AG20443 (cell line): ENCODE data around the gene PKNOX1.
"Not testable (repeated sequence)": the region's sequence is repeated elsewhere in the genome, so short reads cannot be mapped to it uniquely, and the experiment has no call there.

Experiments
- DNase-seq: peaks from one replicate; pipeline ENCODE4 v3.0.0; 2012; ENCODE audit warnings: low spot score, mixed read lengths

The PKNOX1 gene

DNA sequence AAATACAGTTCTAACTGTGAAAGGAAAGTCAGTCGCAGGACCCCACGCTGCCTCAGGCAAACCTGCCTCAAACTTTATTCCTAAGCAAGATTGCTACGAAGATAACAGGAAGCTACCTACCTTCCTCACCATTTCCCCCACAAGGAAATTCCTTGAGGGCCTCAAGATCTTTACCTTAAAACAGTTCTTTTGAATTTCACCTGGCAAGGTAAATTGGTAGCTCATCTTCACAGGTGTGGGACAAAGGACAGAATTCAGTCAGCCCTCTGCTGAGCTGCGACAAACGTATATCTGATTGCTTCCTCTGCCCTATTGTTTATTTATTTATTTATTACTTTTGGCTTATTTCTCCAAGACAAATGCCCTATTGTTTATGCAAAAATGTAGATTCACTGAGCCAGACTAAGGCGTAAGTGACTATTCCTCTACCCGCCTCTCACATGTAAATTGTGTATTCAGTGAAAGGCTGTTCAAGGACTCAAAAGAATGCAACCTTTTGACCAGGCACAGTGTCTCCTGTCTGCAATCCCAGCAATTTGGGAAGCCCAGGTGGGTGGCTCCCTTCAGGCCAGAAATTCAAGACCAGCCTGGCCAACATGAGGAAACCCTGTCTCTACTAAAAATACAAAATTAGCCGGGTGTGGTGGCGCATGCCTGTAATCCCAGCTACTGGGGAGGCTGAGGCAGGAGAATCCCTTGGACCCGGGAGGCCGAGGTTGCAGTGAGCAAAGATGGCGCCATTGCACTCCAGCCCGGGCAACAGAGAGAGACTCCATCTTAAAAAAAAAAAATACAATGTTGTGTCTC, 17.3 kb upstream of the PKNOX1 start:
- DNase-seq, result no peak

DNA sequence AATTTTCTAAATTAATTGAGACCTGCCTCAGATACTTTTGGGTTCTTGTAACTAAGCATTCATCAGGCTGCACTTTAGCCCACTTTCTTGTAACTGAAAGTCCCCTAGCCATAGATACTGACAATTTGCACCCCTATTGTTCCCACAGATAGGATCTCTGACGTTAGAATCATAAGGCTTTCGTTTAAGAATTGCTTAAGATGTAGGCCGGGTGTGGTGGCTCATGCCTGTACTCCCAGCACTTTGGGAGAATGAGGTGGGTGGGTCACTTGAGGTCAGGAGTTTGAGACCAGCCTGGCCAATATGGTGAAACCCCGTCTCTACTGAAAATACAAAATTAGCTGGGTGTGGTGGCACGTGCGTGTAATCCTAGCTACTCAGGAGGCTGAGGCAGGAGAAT, 16.2 kb upstream of the PKNOX1 start:
- not testable (repeated sequence) for DNase-seq

DNA sequence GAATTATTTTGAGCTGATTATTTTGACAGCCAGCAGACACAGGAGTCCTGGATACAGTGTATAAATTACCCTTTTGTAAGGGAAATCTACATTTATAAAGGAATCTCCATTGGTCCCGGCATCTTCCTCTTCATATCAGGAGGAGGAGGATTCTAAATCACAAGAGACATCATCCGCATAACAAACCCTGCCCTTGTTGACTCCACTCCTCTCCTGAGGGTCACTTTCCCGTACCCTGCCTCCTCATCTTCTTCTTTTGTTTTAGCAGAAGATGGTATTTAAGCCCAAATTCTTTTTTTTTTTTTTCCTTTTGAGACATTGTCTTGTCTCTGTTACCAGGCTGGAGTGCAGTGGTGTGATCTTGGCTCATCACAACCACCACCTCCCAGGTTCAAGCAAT, 14.6 kb upstream of the PKNOX1 start:
- DNase-seq, result no peak

DNA sequence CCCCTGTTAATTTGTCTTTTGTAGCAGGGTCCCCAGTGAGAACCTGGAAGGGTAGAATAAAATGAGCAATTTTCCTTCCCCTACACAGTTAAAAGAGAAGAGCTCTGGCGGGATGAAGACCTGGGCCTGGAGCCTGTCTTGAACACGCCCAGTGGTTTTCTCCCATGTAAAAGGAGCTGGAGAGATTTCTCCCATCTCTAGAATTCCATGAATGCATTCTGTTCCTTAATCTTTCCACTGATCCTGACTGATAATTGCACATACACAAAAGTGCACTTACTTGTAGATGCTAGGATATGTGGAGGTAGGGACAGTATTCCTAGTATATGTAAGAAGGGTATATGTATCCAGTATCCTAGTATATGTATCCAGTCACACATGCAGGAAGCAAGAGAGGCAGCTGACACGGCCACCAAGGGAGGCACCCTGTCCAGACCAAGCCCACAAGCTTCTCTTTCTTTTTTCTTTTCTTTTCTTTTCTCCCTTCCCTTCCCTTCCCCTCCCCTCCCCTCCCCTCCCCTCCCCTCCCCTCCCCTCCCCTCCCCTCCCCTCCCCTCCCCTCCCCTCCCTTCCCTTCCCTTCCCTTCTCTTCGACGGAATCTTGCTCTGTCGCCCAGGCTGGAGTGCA, 11.9 kb upstream of the PKNOX1 start:
- DNase-seq, result no peak

DNA sequence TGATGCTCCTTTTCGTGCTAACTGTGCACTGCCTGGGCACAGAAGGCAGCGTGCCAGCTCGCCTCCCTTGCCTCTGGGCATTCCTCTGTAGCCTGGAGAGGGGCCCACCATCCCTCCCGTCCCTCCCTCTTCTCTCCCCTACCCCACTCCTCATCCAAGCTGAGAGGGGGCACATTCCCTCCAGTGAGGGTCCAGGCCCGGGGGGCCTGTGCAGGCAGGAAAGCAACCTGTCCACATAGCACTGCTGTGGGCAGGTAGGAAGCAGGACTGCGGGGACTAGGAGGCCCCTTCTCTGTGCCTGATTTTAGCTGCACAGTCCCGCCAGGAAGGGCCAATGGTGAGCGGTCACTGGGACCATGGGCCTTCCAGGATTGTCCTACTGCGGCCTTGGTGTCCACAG, 10.3 kb upstream of the PKNOX1 start:
- DNase-seq, result no peak

DNA sequence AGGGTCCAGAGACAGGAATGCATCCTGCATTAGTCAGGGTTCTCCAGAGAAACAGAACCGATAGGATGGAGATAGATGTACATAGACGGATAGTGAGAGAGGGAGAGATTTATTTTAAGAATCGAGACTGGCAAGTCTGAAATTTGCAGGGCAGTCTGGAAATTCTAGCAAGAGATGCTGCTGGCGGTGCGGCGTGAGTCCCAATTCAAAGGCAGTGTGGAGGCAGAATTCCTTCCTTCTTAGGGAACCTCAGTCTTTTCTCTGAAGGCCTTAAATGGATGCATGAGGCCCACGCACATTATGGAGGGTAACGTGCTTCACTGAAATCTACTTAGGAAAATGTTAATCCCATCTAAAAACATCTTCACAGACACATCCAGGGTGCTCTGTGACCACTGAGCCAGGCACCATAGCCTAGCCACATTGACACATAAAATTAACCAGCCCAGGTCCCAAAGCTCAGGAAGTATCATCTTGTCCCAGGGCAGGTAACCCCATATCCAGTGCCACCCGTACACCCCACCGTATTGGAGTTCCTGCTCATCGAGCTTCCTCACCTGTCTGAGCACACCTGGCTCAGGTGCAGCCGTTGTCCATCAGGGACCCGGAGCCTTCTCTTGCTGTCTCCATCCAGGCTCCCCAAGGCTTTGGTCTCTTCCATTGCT, 9.7 kb upstream of the PKNOX1 start:
- no peak for DNase-seq

DNA sequence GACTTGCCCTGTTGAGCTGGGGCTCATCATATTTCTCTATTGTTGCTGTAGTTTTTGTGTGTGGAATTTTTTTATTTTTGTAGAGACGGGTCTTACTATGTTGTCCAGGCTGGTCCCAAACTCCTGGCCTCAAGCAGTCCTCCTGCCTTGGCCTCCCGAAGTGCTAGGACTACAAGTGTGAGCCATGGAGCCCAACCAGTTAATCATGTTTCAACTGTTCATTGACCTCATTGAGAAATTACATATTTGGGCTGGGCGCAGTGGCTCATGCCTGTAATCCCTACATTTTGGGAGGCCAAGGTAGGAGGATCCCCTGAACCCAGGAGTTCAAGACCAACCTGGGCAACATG, 9.2 kb upstream of the PKNOX1 start:
- DNase-seq, result no peak

DNA sequence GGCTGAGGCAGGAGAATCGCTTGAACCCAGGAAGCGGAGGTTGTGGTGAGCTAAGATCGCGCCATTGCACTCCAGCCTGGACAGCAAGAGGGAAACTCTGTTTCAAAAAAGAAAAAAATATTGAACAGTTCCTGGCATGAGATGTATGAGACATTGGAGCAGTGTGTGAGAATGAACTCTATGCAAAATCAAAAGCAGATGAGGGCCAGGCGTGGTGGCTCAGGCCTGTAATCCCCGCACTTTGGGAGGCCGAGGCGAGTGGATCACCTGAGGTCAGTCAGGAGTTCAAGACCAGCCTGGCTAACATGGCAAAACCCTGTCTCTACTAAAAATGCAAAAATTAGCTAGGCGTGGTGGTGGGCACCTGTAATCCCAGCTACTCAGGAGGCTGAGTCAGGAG, 6.7 kb upstream of the PKNOX1 start:
- DNase-seq, result not testable (repeated sequence)

DNA sequence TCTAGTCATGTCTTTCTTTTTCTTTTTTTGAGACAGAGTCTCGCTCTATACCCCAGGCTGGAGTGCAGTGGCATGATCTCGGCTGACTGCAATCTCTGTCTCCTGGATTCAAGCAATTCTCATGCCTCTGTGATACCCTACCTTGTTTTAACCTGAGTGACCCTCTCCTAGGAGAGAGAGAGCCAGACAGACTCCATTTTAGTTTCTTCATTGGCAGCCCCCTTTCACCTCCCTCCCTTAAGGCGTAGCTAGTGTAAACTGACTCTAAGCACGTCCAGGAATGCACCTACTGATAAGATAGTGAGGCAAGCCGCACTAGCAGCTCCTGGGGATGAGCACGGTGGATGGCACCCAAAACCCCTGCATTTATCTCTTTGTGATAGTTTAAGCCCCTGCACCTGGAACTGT, 5.2 kb upstream of the PKNOX1 start:
- DNase-seq, result no peak

DNA sequence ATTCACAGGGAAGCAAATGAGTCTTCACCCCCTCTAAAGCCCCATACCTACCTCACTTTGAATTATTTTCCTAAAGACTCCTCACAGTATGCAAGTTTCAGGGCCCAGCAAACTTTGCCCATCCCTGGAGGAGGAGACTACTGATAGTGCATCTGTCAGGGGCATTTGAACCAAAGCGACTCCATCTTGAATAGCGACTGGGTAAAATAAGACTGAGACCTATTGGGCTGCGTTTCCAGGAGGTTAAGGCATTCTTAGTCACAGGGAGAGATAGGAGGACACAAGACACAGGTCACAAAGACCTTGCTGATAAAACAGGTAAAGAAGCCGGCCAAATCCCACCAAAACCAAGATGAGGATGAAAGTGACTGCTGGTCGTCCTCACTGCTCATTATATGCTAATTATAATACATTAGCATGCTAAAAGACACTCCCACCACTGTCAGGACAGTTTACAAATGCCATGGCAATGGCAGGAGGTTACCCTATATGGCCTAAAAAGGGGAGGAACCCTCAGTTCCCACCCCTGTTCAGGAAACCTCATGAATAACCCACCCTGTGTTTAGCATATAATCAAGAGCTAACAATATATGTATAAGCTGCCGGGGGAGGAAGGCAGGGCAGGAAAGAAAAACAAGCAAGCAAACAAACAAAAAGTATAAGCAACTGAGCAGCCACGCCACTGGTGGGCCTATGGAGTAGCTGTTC, 3.3 kb upstream of the PKNOX1 start:
- no peak for DNase-seq

DNA sequence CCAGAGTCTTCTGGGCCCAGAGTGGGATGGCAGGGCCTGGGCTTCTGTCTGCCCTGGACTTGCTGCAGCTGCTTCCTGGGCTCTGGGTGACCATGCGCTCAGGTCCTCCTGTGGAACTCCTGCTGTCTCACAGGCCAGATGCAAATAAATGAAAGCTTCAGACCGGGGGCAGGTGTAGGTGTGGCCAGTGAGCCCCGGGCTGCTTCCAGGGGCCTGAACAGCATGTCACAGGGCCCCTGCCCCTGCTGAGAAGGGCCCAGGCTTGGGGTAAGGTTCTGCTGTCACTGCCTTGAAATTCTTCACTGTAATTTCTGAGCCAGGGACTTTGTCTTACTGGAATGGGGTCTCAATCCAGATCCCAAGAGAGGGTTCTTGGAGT, 2.5 kb upstream of the PKNOX1 start:
- no peak for DNase-seq

DNA sequence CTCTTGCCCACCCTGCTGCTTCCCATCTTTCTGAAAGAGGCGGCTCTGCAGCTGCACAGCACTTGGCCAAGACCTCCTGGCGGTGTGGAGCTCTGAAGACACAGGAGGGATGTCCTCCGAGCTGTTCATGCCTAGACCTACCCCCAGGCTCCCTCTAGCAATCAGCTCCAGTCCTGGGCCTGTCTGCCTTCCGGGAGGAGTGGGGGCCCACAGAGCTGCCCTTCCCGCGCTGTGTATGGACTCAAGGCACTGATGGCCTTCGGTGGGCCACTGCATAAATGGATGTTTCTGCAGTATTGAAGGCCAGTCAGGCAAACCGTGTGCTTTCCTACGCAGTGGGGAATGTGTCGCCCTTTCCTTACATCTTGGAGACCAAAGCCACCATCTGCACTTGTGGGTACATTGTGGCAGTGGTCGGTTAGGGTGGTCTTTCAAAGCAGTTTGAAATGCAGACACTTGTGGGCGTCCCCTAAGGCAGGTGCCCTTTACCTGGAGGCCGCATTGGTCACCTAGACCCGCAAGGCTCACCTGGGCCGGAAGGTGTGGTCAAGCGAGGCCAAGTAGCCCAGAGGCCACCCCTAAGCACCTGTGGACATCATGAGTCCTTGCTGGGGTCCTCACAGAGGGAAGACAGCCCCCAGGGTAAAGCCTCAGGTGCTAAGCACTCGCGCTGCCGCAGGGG, 912 bp upstream of the PKNOX1 start:
- no peak for DNase-seq

DNA sequence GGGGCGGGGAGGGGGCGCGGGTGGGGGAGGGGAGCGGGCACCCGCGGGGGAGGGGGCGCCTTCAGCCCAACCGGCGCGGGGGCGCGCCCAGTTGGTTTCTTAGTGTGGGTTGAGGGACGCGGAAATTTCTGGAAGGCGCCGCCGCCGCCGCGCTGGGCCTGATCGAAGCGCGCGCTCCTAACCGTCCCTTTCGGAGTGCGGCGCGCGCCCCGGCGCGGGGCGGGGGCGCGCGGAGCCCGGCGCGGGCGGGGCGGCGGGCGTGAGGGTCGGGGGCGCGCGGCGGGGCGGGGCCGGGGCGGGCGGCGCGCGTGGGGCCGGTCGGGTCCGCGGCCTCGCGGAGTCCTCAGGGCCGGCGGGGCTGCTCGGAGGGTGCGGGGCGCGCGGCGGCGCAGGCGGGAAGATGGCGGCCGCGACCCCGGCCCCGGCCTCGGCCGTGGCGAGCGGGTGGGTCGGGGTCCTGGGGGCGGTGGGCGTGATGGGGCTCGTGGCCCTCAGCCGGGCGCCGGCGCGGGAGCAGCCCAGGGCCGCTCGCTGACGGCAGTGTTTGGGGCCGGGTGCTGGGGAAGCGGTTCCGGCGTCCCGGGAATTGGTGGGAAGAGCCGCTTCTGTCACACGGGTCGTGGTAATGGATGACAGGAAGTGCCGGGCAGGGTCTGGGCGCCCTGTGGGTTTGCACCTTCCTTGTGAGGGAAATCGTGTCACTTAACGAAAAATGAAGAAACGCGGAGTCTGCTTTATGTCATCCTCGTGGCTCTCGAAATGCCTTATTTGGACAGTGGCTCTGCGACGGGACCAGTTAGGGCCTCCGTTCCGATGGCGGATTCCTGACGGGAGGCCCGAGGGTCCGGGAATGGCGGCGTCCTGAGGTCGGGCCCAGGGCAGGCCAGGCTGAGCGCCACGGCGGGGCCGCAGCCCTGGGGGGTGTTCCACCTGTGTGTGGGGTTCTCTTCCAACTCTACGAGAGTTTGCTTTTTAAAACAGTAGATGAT, 764 bp downstream of the PKNOX1 start:
- peak; percentile 92 for DNase-seq

DNA sequence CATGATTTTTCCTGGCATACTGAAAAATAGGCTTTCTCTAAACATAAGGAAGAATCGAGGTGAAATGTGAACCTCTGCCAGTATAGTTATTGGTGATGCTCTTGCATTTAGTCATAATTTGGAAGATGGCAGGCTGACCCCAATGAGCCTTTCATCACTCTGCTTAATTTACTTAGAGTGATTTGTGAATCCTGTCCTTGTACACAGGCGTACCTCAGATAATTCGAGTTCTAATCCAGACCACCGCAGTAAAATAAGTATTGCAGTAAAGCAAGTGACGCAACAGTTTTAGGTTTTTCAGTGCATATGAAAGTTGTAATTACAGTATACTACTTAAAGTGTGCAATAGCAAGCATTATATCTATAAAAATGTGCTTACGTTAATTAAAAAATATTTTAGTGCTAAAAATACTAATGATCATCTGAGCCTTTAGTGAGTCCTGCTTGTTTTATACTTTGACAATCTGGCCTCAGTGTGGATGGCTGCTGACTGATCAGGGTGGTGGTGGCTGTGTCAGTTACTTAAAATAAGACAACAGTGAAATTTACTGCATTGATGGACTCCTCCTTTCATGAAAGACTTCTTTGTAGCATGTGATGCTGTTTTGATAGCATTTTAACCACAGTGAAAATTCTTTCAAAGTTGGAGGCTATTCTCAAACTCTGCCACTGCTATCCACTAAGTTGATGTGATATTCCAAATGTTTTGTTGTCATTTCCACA, 1.7 kb downstream of the PKNOX1 start:
- no peak for DNase-seq

DNA sequence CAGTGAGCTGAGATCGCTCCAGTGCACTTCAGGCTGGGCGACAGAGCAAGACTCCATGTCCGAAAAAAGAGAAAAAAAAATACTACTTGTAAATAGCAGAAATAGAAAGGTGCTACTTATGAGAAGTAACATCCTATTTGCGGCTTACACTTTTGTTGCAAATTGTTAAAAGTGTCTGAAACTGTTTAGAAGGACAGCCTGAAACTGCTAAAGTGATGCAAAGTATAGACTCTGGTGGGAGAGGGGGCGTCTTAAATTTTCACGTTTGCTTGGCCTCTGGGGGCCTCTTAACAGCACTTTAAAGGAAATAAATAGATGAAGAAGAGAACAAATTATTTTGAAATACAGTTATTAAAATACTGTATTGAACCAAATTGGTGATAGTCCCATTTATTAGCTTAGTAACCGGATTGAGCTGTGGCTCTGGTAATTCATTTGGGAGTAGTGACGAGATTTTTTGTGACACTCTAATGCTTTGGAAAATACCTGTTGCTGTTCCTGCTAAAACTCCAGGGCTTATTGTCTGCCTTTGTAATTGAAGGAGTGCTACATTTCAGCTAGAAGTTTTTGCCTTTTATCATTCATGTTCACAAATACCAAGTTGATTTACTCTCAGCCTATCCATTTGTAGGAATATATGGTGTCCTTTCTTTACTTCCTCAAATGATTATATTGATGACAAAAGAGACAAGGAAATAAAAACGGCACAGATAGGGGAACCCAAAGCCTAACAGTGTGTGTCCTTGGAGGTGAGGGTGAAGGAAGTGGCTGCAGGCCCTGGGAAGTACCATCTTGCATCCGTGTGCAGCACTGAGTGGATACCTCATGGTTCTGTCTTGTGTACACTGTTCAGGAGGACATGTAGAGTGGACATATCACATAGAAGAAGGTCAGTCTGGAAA, 6.2 kb downstream of the PKNOX1 start:
- DNase-seq, result no peak

DNA sequence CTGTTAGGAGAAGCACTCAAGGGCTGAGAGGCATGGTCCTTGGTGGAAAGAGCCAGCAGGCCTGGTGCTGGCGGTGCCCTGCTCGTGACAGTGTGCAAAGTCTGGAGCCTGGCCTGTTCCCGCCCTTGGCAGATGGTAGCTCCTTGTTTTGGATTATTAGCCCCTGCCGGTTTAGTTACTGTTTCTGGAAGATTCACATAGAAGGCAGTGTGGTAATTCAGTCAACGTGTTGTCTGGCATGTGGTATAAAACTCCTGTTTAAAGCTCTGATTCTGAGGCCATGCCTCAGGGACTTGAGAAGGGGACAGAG, 6.8 kb downstream of the PKNOX1 start:
- peak; percentile 19 for DNase-seq

DNA sequence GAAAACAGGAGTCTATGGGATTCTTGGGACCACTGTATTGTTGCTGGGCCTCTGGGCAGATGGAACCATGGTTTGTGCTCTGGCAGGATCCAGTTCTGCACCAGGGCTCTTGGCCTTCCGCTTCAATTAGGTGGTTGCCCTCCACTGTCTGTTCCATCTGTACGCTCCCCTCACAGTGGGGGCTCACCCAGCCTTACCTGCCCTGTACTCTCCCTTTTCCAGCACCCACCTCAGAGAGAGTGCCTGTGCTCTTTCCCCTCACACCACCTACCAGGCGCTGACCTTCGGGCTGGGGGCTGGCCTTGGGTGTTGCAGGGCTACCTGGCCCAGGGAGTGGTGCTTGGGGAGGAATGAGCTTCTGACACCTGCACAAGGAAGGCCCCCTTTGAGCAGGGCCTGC, 7.5 kb downstream of the PKNOX1 start:
- no peak for DNase-seq

DNA sequence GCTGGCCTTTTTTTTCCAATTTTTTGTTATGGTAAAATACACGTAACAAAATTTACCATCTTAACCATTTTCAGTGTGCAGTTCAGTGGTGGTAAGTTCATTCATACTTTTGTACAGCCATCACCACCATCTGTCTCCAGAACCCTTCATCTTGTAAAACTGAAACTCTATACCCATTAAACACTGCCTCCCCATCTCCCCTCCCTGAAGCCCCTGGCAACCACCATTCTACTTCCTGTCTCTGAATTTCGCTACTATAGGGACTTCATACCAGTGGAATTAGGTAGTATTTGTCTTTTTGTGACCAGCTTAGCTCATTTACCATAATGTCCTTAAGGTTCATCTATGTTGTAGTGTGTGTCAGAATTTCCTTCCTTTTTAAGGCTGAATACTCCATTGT, 8.7 kb downstream of the PKNOX1 start:
- no peak for DNase-seq

DNA sequence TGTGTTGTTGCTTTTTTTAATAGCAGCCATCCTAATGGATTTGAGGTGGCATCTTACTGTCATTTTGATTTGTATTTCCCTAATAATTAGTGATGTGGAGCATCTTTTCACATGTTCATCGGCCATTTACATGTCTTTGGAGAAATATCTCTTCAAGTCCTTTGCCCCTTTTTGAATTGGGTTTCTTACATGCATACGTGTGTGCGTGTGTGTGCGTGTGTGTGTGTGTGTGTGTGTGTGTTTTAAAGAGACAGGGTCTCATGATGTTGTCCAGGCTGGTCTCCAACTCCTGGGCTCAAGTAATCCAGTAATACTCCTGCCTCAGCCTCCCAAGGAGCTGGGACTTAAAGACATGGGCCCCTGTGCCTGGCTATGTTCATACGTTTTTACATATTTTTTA, 9.5 kb downstream of the PKNOX1 start:
- no peak for DNase-seq
